GM21786 (cell line): ENCODE results near the gene DEPDC1.
"Not testable (repeated sequence)": the region's sequence is repeated elsewhere in the genome, so short reads cannot be mapped to it uniquely, and the experiment has no call there.

Experiments
- ATAC-seq: cut with Tn5 transposase; IDR thresholded peaks from one replicate; pipeline ENCODE4 v1.9.1; 2021; ENCODE audit not compliant: unreplicated experiment

Gene DEPDC1, protein sequence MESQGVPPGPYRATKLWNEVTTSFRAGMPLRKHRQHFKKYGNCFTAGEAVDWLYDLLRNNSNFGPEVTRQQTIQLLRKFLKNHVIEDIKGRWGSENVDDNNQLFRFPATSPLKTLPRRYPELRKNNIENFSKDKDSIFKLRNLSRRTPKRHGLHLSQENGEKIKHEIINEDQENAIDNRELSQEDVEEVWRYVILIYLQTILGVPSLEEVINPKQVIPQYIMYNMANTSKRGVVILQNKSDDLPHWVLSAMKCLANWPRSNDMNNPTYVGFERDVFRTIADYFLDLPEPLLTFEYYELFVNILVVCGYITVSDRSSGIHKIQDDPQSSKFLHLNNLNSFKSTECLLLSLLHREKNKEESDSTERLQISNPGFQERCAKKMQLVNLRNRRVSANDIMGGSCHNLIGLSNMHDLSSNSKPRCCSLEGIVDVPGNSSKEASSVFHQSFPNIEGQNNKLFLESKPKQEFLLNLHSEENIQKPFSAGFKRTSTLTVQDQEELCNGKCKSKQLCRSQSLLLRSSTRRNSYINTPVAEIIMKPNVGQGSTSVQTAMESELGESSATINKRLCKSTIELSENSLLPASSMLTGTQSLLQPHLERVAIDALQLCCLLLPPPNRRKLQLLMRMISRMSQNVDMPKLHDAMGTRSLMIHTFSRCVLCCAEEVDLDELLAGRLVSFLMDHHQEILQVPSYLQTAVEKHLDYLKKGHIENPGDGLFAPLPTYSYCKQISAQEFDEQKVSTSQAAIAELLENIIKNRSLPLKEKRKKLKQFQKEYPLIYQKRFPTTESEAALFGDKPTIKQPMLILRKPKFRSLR

GRCh38 chr1:68496680-68497357 is at the start of gene DEPDC1:
Gene DEPDC1, minus strand, starts transcription at chr1:68497082. Its CDS starts 83 bp downstream, at chr1:68496999.
- peak; percentile 92 for ATAC-seq

DNA sequence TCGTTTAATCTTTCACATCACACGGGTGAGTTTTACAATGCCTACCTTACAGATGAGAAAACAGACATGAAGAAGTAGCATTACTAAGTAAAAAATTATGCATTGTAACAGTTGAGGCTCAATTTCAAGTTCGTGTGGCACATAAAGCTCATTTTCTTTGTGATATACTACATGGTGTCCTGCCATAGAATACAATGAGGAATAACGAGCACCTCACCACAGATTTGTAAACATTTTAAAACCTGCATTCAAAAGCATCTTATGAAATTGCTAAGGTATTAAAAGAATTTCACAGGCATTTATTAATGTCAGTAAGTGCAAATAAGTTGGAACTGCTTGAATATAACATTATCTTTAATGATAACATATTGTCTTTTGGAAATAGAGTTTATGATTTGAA is 47.8 kb upstream of the DEPDC1 start:
- ATAC-seq: no peak

GRCh38 chr1:68542586-68542985 is 45.7 kb upstream of the DEPDC1 start:
- ATAC-seq: no peak

GRCh38 chr1:68538941-68539340 is 42.1 kb upstream of the DEPDC1 start:
- no peak for ATAC-seq

DNA sequence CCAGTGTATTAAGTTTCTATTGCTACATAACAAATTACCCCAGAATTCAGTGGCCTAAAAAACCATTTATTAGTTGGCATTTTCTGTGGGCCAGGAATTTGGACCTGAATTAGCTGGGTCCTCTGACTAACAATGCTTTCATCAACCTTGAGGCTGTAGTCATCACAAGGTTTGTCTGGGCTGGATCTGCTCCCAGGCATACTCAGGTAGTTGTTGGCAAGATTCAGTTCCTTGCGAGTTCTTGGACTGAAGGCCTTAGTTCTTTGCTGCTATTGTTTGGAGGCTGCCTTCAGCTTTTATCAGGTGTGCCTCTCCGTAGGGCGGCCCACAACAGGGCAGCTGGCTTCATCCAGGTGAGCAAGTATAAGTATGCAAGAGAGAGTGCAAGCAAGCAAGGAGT is 31.4 kb upstream of the DEPDC1 start:
- no peak for ATAC-seq

- no peak for ATAC-seq
These were observed 28.9 kb upstream of the DEPDC1 start for GRCh38 chr1:68525781-68526180.

- no peak for ATAC-seq
These were observed 24.4 kb upstream of the DEPDC1 start for GRCh38 chr1:68521286-68521685.

GRCh38 chr1:68516066-68516465 is 19.2 kb upstream of the DEPDC1 start:
- no peak for ATAC-seq

DNA sequence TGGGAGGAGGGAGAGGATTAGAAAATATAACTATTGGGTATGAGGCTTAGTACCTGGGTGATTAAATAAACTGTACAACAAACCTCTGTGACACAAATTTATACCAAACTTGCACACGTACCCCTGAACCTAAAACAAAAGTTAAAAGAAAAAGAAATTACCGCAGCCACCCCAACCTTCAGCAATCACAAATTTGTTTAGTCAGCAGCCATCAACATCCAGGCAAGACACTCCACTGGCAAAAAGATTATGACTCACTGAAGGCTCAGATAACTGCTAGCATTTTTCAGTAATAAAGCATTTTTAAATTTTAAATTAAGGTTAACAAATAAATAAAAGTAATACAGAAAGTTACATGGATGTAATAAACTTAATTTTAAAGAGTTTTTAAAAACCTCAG is 14.4 kb upstream of the DEPDC1 start:
- ATAC-seq: no peak

GRCh38 chr1:68506386-68506785 is 9.5 kb upstream of the DEPDC1 start:
- ATAC-seq: no peak

DNA sequence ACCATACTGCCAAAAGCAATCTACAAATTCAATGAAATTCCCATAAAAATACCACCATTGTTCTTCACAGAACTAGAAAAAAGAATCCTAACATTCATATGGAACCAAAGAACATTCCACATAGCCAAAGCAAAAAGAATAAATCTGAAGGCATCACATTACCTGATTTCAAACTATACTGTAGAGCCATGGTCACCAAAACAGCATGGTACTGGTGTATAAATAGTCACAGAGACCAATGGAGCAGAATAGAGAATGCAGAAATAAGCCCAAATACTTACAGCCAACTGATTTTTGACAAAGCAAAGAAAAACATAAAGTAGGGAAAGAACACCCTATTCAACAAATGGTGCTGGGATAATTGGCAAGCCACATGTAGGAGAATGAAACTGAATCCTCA is 6.2 kb upstream of the DEPDC1 start:
- ATAC-seq: no peak

DNA sequence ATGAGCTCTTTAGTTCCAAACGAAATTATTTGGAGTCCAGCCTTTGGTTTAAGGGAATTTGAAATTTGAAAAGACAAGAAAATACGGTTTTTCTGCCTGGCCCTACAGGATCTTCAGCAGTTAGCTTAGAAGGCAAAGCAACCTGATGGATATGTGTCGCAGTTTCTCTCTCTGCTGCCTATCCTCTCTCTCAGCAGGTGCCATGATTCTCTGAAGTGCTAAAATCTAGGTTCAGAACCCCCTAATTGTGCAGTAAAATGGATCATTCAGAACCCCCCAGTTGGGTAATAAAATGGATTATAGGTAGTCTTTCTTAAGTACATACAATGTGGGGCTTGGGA is 446 bp upstream of the DEPDC1 start:
- ATAC-seq: peak; percentile 13

DNA sequence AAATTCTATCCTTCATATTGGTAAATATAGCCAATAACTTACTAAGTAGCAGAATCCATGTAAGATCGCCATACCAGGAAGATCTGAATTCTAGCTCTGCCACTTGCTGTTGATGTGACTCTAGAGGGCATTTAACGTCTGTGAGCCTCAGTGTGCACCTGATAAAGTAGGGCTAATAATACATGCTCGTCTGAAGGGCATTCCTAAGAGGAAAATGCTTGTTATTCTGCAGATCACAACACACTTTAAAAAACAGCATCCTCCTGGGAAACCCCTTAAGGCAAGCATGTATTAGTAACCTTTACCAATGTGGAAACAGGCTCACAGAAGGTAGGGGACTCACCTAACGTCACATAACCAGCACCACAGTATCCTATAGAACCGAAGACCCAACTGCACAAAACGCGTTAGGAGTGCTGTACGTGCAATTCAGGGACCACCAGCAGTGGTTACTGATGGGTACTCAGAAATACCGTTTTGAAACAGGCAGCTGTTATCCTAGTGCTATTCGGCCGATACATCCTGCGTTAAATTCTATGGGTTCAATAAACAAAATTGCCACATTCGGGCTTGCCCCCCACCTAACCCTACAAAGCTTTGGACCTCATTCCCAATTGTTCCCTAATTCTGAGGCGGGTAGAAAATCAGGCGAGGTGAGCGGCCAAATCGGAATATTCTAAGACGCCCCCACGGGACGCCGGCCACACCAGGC is 758 bp downstream of the DEPDC1 start:
- peak; percentile 25 for ATAC-seq

DNA sequence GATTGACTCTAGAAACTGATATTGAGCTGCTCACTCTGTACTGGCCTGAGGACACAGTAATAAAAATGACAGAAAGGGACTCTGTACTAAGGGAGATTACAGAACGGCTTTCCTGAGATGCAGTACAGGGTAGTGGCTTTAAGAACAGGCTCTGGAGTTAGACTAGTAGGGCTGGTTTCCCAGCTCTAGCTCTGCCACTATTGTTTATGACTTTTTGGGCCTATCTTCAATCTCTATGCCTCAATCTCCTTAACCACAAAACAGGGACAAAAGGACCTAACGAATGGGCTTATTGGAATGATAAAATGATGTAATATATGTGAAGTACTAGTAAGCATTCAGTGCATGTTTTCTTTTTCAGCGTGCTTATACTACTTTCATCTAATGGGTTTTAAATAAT is 1.4 kb downstream of the DEPDC1 start:
- no peak for ATAC-seq

- no peak for ATAC-seq
These were observed 3.7 kb downstream of the DEPDC1 start for GRCh38 chr1:68493193-68493592.

- ATAC-seq: not testable (repeated sequence)
These were observed 4.6 kb downstream of the DEPDC1 start for GRCh38 chr1:68492255-68492654.

DNA sequence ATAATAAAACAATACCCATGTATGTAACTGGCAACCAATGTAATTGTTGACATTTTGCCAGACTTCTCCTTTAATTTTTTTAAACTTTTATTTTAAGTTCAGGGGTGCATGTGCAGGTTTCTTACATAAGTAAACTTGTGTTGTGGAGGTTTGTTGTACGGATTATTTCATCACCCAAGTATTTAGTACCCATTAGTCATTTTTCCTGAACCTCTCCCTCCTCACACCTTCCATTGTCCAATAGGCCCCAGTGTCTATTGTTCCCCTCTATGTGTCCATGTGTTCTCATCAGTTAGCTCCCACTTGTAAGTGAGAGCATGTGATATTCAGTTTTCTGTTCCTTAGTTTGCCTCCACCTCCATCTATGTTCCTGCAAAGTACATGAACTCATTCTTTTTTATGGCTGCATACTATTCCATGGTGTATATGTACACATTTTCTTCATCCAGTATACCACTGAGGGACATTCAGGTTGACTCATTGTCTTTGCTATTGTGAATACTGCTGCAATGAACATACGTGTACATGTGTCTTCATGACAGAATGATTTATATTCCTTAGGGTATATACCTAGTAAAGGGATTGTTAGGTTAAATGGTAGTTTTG is 6.7 kb downstream of the DEPDC1 start:
- no peak for ATAC-seq

DNA sequence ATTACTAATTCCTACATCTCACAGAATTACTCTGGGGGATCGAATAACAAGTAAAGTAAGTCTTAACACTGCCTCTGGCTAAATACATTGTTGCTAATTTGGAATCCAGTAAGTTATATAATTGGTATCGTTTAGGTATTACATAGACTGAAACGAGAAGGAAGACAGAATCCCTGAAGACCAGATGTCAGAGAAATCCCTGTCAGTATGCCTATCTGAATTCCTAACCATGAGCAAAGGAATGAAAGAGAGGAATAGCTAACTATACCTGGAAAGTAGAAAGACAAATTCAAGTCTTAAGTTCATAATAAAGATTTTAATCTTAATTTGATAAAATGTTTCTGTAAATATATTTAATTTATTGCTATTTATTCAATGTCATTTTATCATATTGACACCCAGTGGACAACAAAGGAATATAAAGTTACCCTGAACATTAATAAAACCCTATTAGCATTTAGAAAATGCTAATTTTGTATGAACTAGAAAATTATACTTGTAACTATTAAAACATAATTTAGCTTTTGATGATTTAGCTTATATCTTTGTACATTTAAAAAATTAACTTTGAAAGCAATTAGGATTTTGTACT is 11.4 kb downstream of the DEPDC1 start:
- ATAC-seq: no peak

DNA sequence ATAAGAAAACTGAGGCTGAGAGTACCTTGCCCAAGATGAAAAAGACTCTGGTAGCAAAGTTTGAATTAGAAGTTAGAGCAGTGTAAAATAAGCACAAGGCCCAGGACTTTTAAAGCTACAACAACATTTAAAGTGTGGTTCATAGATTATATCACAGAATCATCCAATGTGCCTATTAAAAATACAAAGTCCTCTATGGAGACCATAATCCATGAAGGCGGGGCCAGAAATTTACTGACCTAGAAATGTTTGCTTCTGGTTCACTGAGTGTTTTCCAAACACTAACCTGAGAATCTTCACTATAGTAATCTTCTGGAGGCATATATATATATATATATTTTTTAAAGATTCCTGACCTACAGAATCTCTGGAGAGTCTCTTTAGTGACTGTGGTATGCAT is 12.3 kb downstream of the DEPDC1 start:
- ATAC-seq: no peak

GRCh38 chr1:68481041-68481440 is 15.8 kb downstream of the DEPDC1 start:
- no peak for ATAC-seq
